ENCODE measurements around the gene SPATA17.

Gene SPATA17

GRCh38 chr1:217895841-217896240 is 264.7 kb downstream of the SPATA17 start:
- no peaks in the 10 kb centered on the region for H3K36me3 ChIP-seq (ENCODE audit: control insufficient read depth in 2 of 2, insufficient read depth in 1 of 2, low read length in 2 of 2)
- TF ChIP-seq ZNF513 (tag by site-specific recombination; IDR thresholded peaks at IDR 0.05) (no peak), ZNF777 (tag by site-specific recombination; IDR thresholded peaks at IDR 0.05; ENCODE audit: borderline replicate concordance) (no peak)
- ChIA-PET CTCF (no interaction called here), POLR2A (no interaction called here)
- H3K4me1 ChIP-seq (ENCODE audit: control insufficient read depth, insufficient read depth, low read length), result no peaks in the 10 kb centered on the region
- no peaks in the 10 kb centered on the region for H3K9me3 ChIP-seq (ENCODE audit: control insufficient read depth, insufficient read depth, low read depth, low read length)
- H3K27ac ChIP-seq (ENCODE audit: extremely low read depth, low read depth, low read length), result no peak overlapping the region
- no peak overlapping the region for H3K4me3 ChIP-seq (ENCODE audit: low read depth, low read length)

- H3K36me3 ChIP-seq (ENCODE audit: control insufficient read depth in 2 of 2, insufficient read depth in 1 of 2, low read length in 2 of 2), result no peaks in the 10 kb centered on the region
- no peaks in the 10 kb centered on the region for H3K9me3 ChIP-seq (ENCODE audit: control insufficient read depth, insufficient read depth, low read depth, low read length)
- ChIA-PET POLR2A (no interaction called here), CTCF (no interaction called here)
- H3K4me3 ChIP-seq (ENCODE audit: low read depth, low read length), result no peak overlapping the region
- no peaks in the 10 kb centered on the region for H3K4me1 ChIP-seq (ENCODE audit: control insufficient read depth, insufficient read depth, low read length)
- no peak overlapping the region for H3K27ac ChIP-seq (ENCODE audit: extremely low read depth, low read depth, low read length)
- TF ChIP-seq ZBTB7A (tag by site-specific recombination; IDR thresholded peaks at IDR 0.05; ENCODE audit: low read depth), result no peak
- no peak for TF ChIP-seq ZNF184 (tag by site-specific recombination; IDR thresholded peaks at IDR 0.05)
- no peak for TF ChIP-seq ZNF548 (tag by site-specific recombination; IDR thresholded peaks at IDR 0.05)
- no peak for TF ChIP-seq ZNF335 (tag by site-specific recombination; conservative IDR thresholded peaks at IDR 0.05)
- no peak for TF ChIP-seq ZBTB49 (tag by site-specific recombination; IDR thresholded peaks at IDR 0.05; ENCODE audit: low read depth)
- TF ChIP-seq PRDM10 (tag by site-specific recombination; IDR thresholded peaks at IDR 0.05), result no peak
- TF ChIP-seq AEBP2 (tag by site-specific recombination; IDR thresholded peaks at IDR 0.05; ENCODE audit: borderline replicate concordance), result no peak
- no peak for TF ChIP-seq ZNF677 (tag by site-specific recombination; IDR thresholded peaks at IDR 0.05)
- no peak for TF ChIP-seq REPIN1 (tag by site-specific recombination; IDR thresholded peaks at IDR 0.05; ENCODE audit: low read depth)
- TF ChIP-seq PATZ1 (tag by site-specific recombination; IDR thresholded peaks at IDR 0.05), result no peak
- no peak for TF ChIP-seq FEZF1 (tag by site-specific recombination; IDR thresholded peaks at IDR 0.05)
- TF ChIP-seq ZNF488 (tag by site-specific recombination; IDR thresholded peaks at IDR 0.05), result no peak
- TF ChIP-seq ZNF148 (tag by site-specific recombination; IDR thresholded peaks at IDR 0.05; ENCODE audit: borderline replicate concordance), result no peak
- no peak for TF ChIP-seq MEIS1 (CRISPR knock-in tag; IDR thresholded peaks at IDR 0.05; ENCODE audit: borderline replicate concordance)
- TF ChIP-seq PBX3 (CRISPR knock-in tag; IDR thresholded peaks at IDR 0.05), result no peak
- no peak for TF ChIP-seq ZNF585B (tag by site-specific recombination; IDR thresholded peaks at IDR 0.05)
- TF ChIP-seq ZNF112 (tag by site-specific recombination; IDR thresholded peaks at IDR 0.05), result no peak
Measured at GRCh38 chr1:217896490-217896889, 265.3 kb downstream of the SPATA17 start.

All from HEK293 (cell line).